H1 (cell line): ENCODE data around the gene ZFPL1. TPM values are rescaled to one million over a fixed set of nuclear protein-coding genes. Genes with fewer than 3 reads are reported as not detected.
A peak's percentile ranks its signal among the peaks of the same experiment; 100 is the strongest.

Source experiments
- ASH2L ChIP-seq: fragments of 200-600, 300-600 bp; sonication (generic); IDR thresholded peaks from one replicate; pipeline ENCODE4 v1.7.1; 2017; ENCODE audit warnings: low read length
- CBX8 ChIP-seq: fragments of 300-800, 300-1000 bp; sonication (generic); IDR thresholded peaks from 2 replicates; pipeline ENCODE4 v1.7.1; 2016; ENCODE audit warnings: low read depth, low read length, borderline replicate concordance
- CEBPB ChIP-seq: IDR thresholded peaks from 2 replicates; pipeline ENCODE4 v1.6.1; 2012; ENCODE audit warnings: low read depth, low read length
- CHD1 ChIP-seq: IDR thresholded peaks from 2 replicates; pipeline ENCODE4 v1.6.1; 2012; ENCODE audit warnings: low read depth, low read length, improper control_type of control experiment
- CREB1 ChIP-seq: IDR thresholded peaks from 2 replicates; pipeline ENCODE4 v1.6.1; 2012; ENCODE audit warnings: inconsistent platforms
- CTCF ChIP-seq, 3 experiments: IDR thresholded peaks; 1 replicate in 2 of 3; 2 replicates in 1 of 3; pipeline versions ENCODE4 v1.5.1 to v1.6.1; 2011; ENCODE audit warnings: low read length in 3 of 3, mild to moderate bottlenecking in 3 of 3, inconsistent platforms in 2 of 3, low read depth in 1 of 3, moderate library complexity in 1 of 3; ENCODE audit not compliant: insufficient read depth in 1 of 3; ENCODE audit errors: control extremely low read depth in 1 of 3
- HDAC6 ChIP-seq: IDR thresholded peaks from one replicate; pipeline ENCODE4 v1.7.1; 2012; ENCODE audit warnings: low read depth, mild to moderate bottlenecking, inconsistent platforms, low read length, moderate library complexity
- JUND ChIP-seq: IDR thresholded peaks from 2 replicates; pipeline ENCODE4 v1.6.1; 2011; ENCODE audit warnings: mild to moderate bottlenecking, improper control_type of control experiment, low read length
- KDM4A ChIP-seq: IDR thresholded peaks from one replicate; pipeline ENCODE4 v1.7.1; 2012; ENCODE audit warnings: low read depth, mild to moderate bottlenecking, moderate library complexity, low read length, inconsistent platforms; ENCODE audit not compliant: severe bottlenecking
- KDM5A ChIP-seq: fragments of 200-600 bp; IDR thresholded peaks from 2 replicates; pipeline ENCODE4 v1.7.1; 2012; ENCODE audit warnings: mild to moderate bottlenecking, low read length, inconsistent platforms, mixed read lengths
- MAX ChIP-seq: IDR thresholded peaks from 2 replicates; pipeline ENCODE4 v1.6.1; 2012; ENCODE audit warnings: inconsistent platforms
- NANOG ChIP-seq: IDR thresholded peaks from 2 replicates; pipeline ENCODE4 v1.6.1; 2011; ENCODE audit warnings: low read length, low read depth, mild to moderate bottlenecking, inconsistent platforms; ENCODE audit not compliant: insufficient read depth, poor library complexity, severe bottlenecking
- NRF1 ChIP-seq: IDR thresholded peaks from 2 replicates; pipeline ENCODE4 v1.6.1; 2011; ENCODE audit warnings: mild to moderate bottlenecking, low read depth, low read length, improper control_type of control experiment
- POLR2AphosphoS5 ChIP-seq: IDR thresholded peaks from 2 replicates; pipeline ENCODE4 v1.6.1; 2011; ENCODE audit warnings: low read depth, low read length
- RAD21 ChIP-seq, 2 experiments: IDR thresholded peaks in 1 of 2; conservative IDR thresholded peaks in 1 of 2; 2 replicates each; pipeline ENCODE4 v1.6.1; 2011; ENCODE audit warnings: low read depth in 2 of 2, low read length in 2 of 2, improper control_type of control experiment in 1 of 2, inconsistent platforms in 1 of 2, mild to moderate bottlenecking in 1 of 2, moderate library complexity in 1 of 2
- SAP30 ChIP-seq: fragments of 300-600 bp; sonication (generic); IDR thresholded peaks from 2 replicates; pipeline ENCODE4 v1.7.1; 2012; ENCODE audit warnings: low read length, moderate library complexity, mild to moderate bottlenecking, inconsistent platforms; ENCODE audit not compliant: insufficient read depth, insufficient replicate concordance
- SP1 ChIP-seq: IDR thresholded peaks from 2 replicates; pipeline ENCODE4 v1.6.1; 2011; ENCODE audit warnings: low read depth, low read length
- SRF ChIP-seq: IDR thresholded peaks from 2 replicates; pipeline ENCODE4 v1.6.1; 2011; ENCODE audit warnings: mild to moderate bottlenecking, low read depth, low read length, moderate library complexity
- TEAD4 ChIP-seq: IDR thresholded peaks from 2 replicates; pipeline ENCODE4 v1.6.1; 2012; ENCODE audit warnings: low read depth, low read length, inconsistent platforms, mixed read lengths
- USF2 ChIP-seq: IDR thresholded peaks from 2 replicates; pipeline ENCODE4 v1.6.1; 2011; ENCODE audit warnings: low read length, improper control_type of control experiment
- YY1 ChIP-seq: IDR thresholded peaks from 2 replicates; pipeline ENCODE4 v1.6.1; 2011; ENCODE audit warnings: low read depth, mild to moderate bottlenecking, low read length
- ZNF274 ChIP-seq: IDR thresholded peaks from 2 replicates; pipeline ENCODE4 v1.7.0; 2012; ENCODE audit warnings: low read length, borderline replicate concordance; ENCODE audit errors: extremely low read depth
- polyA plus RNA-seq, 7 experiments: library from polyadenylated mRNA; depleted of rRNA in 3 of 7; stranded (reverse) in 5 of 7; unstranded in 2 of 7; fragments of >200 nt in 5 of 7; fragments of 200-250 nt in 2 of 7; gene quantifications; 1 replicate in 5 of 7; 2 replicates in 1 of 7; 4 replicates in 1 of 7; pipeline versions ENCODE4 v1.2.1 to v1.2.3, GENCODE V29; 2011 to 2013; ENCODE audit warnings: missing spikeins in 2 of 7, mixed read lengths in 2 of 7
- total RNA-seq: library from RNA; stranded (reverse); fragmentation: NEBNext Ultra II Directional; extraction: Animal tissue kit (Norgen Biotek cat#: 25700); gene quantifications from 2 replicates; pipeline ENCODE4 v1.2.1, GENCODE V29; 2021

Gene ZFPL1
- total and polyA plus RNA-seq, 2 of the 8 experiments (the other 6 are each of a cell fraction or from before 2014, with no cell fraction given) = 21.5 to 76.8 TPM

- peak; percentile 54 to 66 for TF ChIP-seq RAD21 (IDR thresholded peaks at IDR 0.05 in 1 of 2, conservative IDR thresholded peaks at IDR 0.05 in 1 of 2; ENCODE audit: low read depth in 2 of 2, low read length in 2 of 2)
- TF ChIP-seq ASH2L = no peak
- no peak for TF ChIP-seq HDAC6
- TF ChIP-seq CHD1 = no peak
- TF ChIP-seq NANOG = no peak
- 0 out of 2 replicates have a peak, but pooled peaks have one; percentile 29 for TF ChIP-seq YY1
- peak in 2 of 3 experiments; percentile 84 to 98; a peak in 3 of 4 replicates for TF ChIP-seq CTCF (IDR thresholded peaks at IDR 0.05; ENCODE audit: control extremely low read depth in 1 of 3, insufficient read depth in 1 of 3, low read depth in 1 of 3, low read length in 3 of 3)
- TF ChIP-seq JUND = no peak
- TF ChIP-seq SP1 = no peak
- TF ChIP-seq CEBPB = no peak
- no peak for TF ChIP-seq USF2
- TF ChIP-seq NRF1 = no peak
- TF ChIP-seq POLR2AphosphoS5 = 0 out of 2 replicates have a peak, but pooled peaks have one; percentile 20
- no peak for TF ChIP-seq CBX8
- TF ChIP-seq SRF = no peak
- TF ChIP-seq MAX = no peak
- no peak for TF ChIP-seq TEAD4
- no peak for TF ChIP-seq SAP30
- TF ChIP-seq CREB1 = no peak
- no peak for TF ChIP-seq KDM4A
- TF ChIP-seq ZNF274 = no peak
- no peak for TF ChIP-seq KDM5A
Observed at GRCh38 chr11:65110354-65110861, 26.4 kb downstream of the ZFPL1 start (continued).
